PC-3 (cell line): ENCODE results near the gene LAMA5. TPM values are rescaled to one million over a fixed set of nuclear protein-coding genes. Genes with fewer than 3 reads are reported as not detected.

Source experiments
- ATAC-seq: fragments of 200-7000 bp; cut with Tn5 transposase; 2 replicates; pipeline ENCODE4 v1.9.1; 2020; ENCODE audit warnings: mild to moderate bottlenecking, moderate library complexity
- BruUV-seq: library from RNA; stranded (reverse); fragments of 400-500 nt; replicated peaks from 2 replicates; lab custom pipeline; 2021; lab: Mats Ljungman, UMichigan
- CTCF ChIA-PET: fragments of 300-600 bp; sonication (Branson Sonifier 250); formaldehyde crosslinking; loops from one replicate; lab custom pipeline; 2022; ENCODE audit warnings: antibody characterized with exemption; lab: Charles Lee
- POLR2A ChIA-PET: fragments of 300-600 bp; sonication (Branson Sonifier 250); formaldehyde crosslinking; loops from one replicate; lab custom pipeline; 2022; ENCODE audit warnings: antibody characterized with exemption; ENCODE audit not compliant: unreplicated experiment; lab: Charles Lee
- DNase-seq: peaks from one replicate; pipeline ENCODE4 v3.0.0-alpha.2; 2015
- H2AFZ ChIP-seq: fragments of 300-600 bp; sonication (generic); 2 replicates; pipeline ENCODE4 v1.6.0; 2016; ENCODE audit warnings: antibody characterized with exemption, low read length
- H3F3A ChIP-seq: fragments of 300-600 bp; sonication (generic); one replicate; pipeline ENCODE4 v1.6.0; 2017; ENCODE audit warnings: antibody characterized with exemption, low read length, control low read depth, mild to moderate bottlenecking; ENCODE audit not compliant: unreplicated experiment
- H3K27ac ChIP-seq: fragments of 300-600 bp; sonication (generic); 2 replicates; pipeline ENCODE4 v1.5.1; 2016; ENCODE audit warnings: mild to moderate bottlenecking, low read length
- H3K27me3 ChIP-seq: fragments of 300-600 bp; sonication (generic); 2 replicates; pipeline ENCODE4 v1.6.1; 2016; ENCODE audit warnings: low read length, mixed read lengths
- H3K36me3 ChIP-seq: fragments of 300-600 bp; sonication (generic); 2 replicates; pipeline ENCODE4 v1.6.1; 2016; ENCODE audit warnings: low read depth, mixed run types, low read length, mixed read lengths
- H3K4me1 ChIP-seq: fragments of 300-600 bp; sonication (generic); 2 replicates; pipeline ENCODE4 v1.5.1; 2016; ENCODE audit warnings: low read length; ENCODE audit not compliant: insufficient read depth
- H3K4me2 ChIP-seq: fragments of 300-600 bp; sonication (generic); 2 replicates; pipeline ENCODE4 v1.6.0; 2016; ENCODE audit warnings: low read length
- H3K4me3 ChIP-seq: fragments of 300-600 bp; sonication (generic); 2 replicates; pipeline ENCODE4 v1.5.1; 2016; ENCODE audit warnings: mild to moderate bottlenecking, low read length, mixed read lengths
- H3K79me2 ChIP-seq: fragments of 300-600 bp; sonication (generic); 2 replicates; pipeline ENCODE4 v1.6.1; 2017; ENCODE audit warnings: low read length, mixed read lengths
- H3K9ac ChIP-seq: fragments of 300-600 bp; sonication (generic); 2 replicates; pipeline ENCODE4 v1.6.0; 2016; ENCODE audit warnings: mild to moderate bottlenecking, low read length
- H3K9me2 ChIP-seq: fragments of 300-600 bp; sonication (generic); replicated peaks from 2 replicates; pipeline ENCODE4 v1.6.1; 2016; ENCODE audit warnings: mixed run types, low read length, mixed read lengths
- H3K9me3 ChIP-seq: fragments of 300-600 bp; sonication (generic); 2 replicates; pipeline ENCODE4 v1.6.1; 2016; ENCODE audit warnings: low read length, mixed read lengths
- H4K20me1 ChIP-seq: fragments of 300-600 bp; sonication (generic); 2 replicates; pipeline ENCODE4 v1.6.1; 2016; ENCODE audit warnings: low read length, mixed read lengths
- EZH2 ChIP-seq: fragments of 300-600 bp; sonication (generic); IDR thresholded peaks from one replicate; pipeline ENCODE4 v1.6.1; 2017; ENCODE audit warnings: antibody characterized with exemption, mild to moderate bottlenecking, low read length; ENCODE audit not compliant: unreplicated experiment
- EZH2phosphoT487 ChIP-seq: fragments of 300-600 bp; sonication (generic); IDR thresholded peaks from 2 replicates; pipeline ENCODE4 v1.6.1; 2018; ENCODE audit warnings: mild to moderate bottlenecking, antibody characterized with exemption, low read length, borderline replicate concordance
- intact Hi-C: fragments of 100-400 bp; cut with micrococcal nuclease; formaldehyde crosslinking; loops from 2 replicates; pipeline ENCODE4 v1.9.0; 2023
- total RNA-seq: library from RNA; depleted of rRNA; stranded (reverse); fragments of >200 nt; gene quantifications from 2 replicates; pipeline ENCODE4 v1.2.3, GENCODE V29; 2014
- TF ChIP-seq, protein P1 (sequence below): fragments of 300-600 bp; sonication (generic); conservative IDR thresholded peaks from 2 replicates; pipeline ENCODE4 v1.5.1; 2017; ENCODE audit warnings: antibody characterized with exemption, low read depth, mild to moderate bottlenecking, low read length

The LAMA5 gene
- total RNA-seq, 1 experiment from 2014 or later, result 196 TPM

- no peaks in the 10 kb centered on the region for H3K9me3 ChIP-seq
- H3K4me3 ChIP-seq, result no peak overlapping the region
- DNase-seq, result peak; percentile 22
- H3K9me2 ChIP-seq, result no peaks in the 10 kb centered on the region
- intact Hi-C loops, result no loop called here
- no peaks in the 10 kb centered on the region for H3K79me2 ChIP-seq
- TF ChIP-seq EZH2phosphoT487 (no peak), EZH2 (no peak)
- TF ChIP-seq, protein P1, sequence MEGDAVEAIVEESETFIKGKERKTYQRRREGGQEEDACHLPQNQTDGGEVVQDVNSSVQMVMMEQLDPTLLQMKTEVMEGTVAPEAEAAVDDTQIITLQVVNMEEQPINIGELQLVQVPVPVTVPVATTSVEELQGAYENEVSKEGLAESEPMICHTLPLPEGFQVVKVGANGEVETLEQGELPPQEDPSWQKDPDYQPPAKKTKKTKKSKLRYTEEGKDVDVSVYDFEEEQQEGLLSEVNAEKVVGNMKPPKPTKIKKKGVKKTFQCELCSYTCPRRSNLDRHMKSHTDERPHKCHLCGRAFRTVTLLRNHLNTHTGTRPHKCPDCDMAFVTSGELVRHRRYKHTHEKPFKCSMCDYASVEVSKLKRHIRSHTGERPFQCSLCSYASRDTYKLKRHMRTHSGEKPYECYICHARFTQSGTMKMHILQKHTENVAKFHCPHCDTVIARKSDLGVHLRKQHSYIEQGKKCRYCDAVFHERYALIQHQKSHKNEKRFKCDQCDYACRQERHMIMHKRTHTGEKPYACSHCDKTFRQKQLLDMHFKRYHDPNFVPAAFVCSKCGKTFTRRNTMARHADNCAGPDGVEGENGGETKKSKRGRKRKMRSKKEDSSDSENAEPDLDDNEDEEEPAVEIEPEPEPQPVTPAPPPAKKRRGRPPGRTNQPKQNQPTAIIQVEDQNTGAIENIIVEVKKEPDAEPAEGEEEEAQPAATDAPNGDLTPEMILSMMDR, result no peak
- no peaks in the 10 kb centered on the region for H3K4me1 ChIP-seq
- no TSS peak for BruUV-seq
- no peak overlapping the region for H2AFZ ChIP-seq
- H3K27me3 ChIP-seq, result no peaks in the 10 kb centered on the region
- H3F3A ChIP-seq, result no peaks in the 10 kb centered on the region
- POLR2A ChIA-PET, result interaction anchor here (0.6 kb wide), 1 partner anchor 85 kb away, joined by 3 read pairs; no protein-coding TSS in a partner anchor
- H3K36me3 ChIP-seq, result peaks cover 37% of the 10 kb centered on the region
- ATAC-seq, result no peak
- CTCF ChIA-PET, result no interaction called here
- no peak overlapping the region for H3K27ac ChIP-seq
- H4K20me1 ChIP-seq, result no peaks in the 10 kb centered on the region
- no peak overlapping the region for H3K9ac ChIP-seq
- H3K4me2 ChIP-seq, result no peak overlapping the region
Observed at GRCh38 chr20:62266340-62266739, 100.8 kb downstream of the LAMA5 start.

DNA sequence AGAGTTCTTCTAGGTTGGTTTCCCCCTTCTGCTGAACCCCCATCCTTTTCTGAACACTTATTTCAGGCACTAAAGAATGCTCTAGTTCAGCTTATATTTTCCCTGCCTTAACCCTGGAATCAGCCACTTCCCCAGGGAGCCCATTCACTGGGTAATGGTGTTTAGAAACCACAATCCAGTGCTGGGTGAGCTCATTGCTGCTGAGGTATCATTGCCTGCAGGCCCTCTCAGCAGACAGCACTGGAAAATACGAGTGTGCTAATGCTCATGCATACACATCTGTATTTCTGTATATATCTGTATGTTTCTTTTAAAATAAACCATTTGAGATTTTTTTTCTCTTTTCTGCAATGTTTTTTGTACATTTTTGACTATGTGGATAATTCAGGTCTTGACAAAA lies 101.7 kb downstream of the LAMA5 start:
- Histone ChIP-seq H3K9me2 (no peaks in the 10 kb centered on the region), H3K36me3 (peaks cover 37% of the 10 kb centered on the region), H3K27me3 (no peaks in the 10 kb centered on the region), H4K20me1 (no peaks in the 10 kb centered on the region), H3K9me3 (no peaks in the 10 kb centered on the region), H3K4me1 (no peaks in the 10 kb centered on the region), H3K79me2 (no peaks in the 10 kb centered on the region), H3K27ac (no peak overlapping the region), H3K4me3 (no peak overlapping the region), H3F3A (no peaks in the 10 kb centered on the region), H3K9ac (no peak overlapping the region), H2AFZ (no peak overlapping the region), H3K4me2 (no peak overlapping the region)
- intact Hi-C loops, result no loop called here
- POLR2A ChIA-PET, result no interaction called here
- CTCF ChIA-PET, result no interaction called here
- no peak for ATAC-seq
- DNase-seq, result no peak
- no peak for TF ChIP-seq EZH2phosphoT487
- TF ChIP-seq, protein P1, result no peak
- no peak for TF ChIP-seq EZH2
- BruUV-seq, result no TSS peak

- H3K9me3 ChIP-seq, result no peaks in the 10 kb centered on the region
- H4K20me1 ChIP-seq, result no peaks in the 10 kb centered on the region
- TF ChIP-seq, protein P1, result no peak
- no peak for TF ChIP-seq EZH2phosphoT487
- TF ChIP-seq EZH2, result no peak
- no peak overlapping the region for H3K4me3 ChIP-seq
- no peak overlapping the region for H3K27ac ChIP-seq
- no peak overlapping the region for H3K4me2 ChIP-seq
- H3K9me2 ChIP-seq, result no peaks in the 10 kb centered on the region
- intact Hi-C loops, result no loop called here
- no peak overlapping the region for H2AFZ ChIP-seq
- ATAC-seq, result no peak
- no peak for DNase-seq
- H3K27me3 ChIP-seq, result no peaks in the 10 kb centered on the region
- no TSS peak for BruUV-seq
- H3F3A ChIP-seq, result no peaks in the 10 kb centered on the region
- no peak overlapping the region for H3K9ac ChIP-seq
- H3K79me2 ChIP-seq, result 0 out of 2 replicates have a peak, but pooled peaks cover 6% of the 10 kb centered on the region
- POLR2A ChIA-PET, result no interaction called here
- CTCF ChIA-PET, result no interaction called here
- H3K36me3 ChIP-seq, result peaks cover 48% of the 10 kb centered on the region
- H3K4me1 ChIP-seq, result peaks cover 3% of the 10 kb centered on the region; the same call in 1 of the 2 replicates
Observed at GRCh38 chr20:62263396-62263795, 103.7 kb downstream of the LAMA5 start.
